Subcutaneous adipose tissue (tissue), 4 donors: ENCODE results near the gene MYRF. TPM values are rescaled to one million over a fixed set of nuclear protein-coding genes. Genes with fewer than 3 reads are reported as not detected.

ENCODE experiments used
- CTCF ChIP-seq: fragments of 450-650 bp; IDR thresholded peaks from one replicate; pipeline ENCODE4 v1.5.1; 2016; ENCODE audit warnings: low read depth, mild to moderate bottlenecking, control low read depth, antibody characterized with exemption, moderate library complexity
- total RNA-seq, 4 donors: library from RNA; depleted of rRNA; stranded (reverse); fragments of >200 nt; gene quantifications; one replicate each; pipeline ENCODE4 v1.1.0, GENCODE V29; 2016

Gene MYRF
- total RNA-seq, 4 donors from 2014 or later = 0.17 to 0.33 TPM; not detected in 2

GRCh38 chr11:61720597-61720996, 31.8 kb upstream of the MYRF start:
- TF ChIP-seq CTCF = no peak

- TF ChIP-seq CTCF = no peak
Observed at GRCh38 chr11:61724437-61724836, 28.0 kb upstream of the MYRF start.

- no peak for TF ChIP-seq CTCF
Observed at GRCh38 chr11:61725781-61726231, 26.6 kb upstream of the MYRF start.

DNA sequence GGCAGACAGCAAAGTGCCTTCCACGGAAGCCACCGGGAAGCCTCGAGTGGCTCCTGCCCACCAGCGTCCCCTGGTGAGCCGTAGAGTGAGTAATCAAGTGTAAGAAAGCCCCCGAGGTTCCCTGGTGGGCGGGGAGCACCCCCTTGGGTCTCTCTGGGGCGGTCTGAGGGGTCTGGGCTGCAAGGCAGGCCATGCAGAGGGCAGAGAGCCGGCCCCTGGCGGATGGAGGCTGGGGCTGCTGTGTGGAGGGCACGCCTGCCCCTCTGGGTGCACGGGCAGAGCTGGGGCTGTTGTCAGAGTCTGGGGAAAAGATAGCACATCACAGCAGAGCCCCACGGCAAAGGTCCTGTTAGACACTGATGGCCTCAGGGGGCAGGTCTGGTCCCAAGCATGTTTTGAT, 25.7 kb upstream of the MYRF start:
- TF ChIP-seq CTCF = no peak

- no peak for TF ChIP-seq CTCF
Observed at GRCh38 chr11:61727401-61727811, 25.0 kb upstream of the MYRF start.

DNA sequence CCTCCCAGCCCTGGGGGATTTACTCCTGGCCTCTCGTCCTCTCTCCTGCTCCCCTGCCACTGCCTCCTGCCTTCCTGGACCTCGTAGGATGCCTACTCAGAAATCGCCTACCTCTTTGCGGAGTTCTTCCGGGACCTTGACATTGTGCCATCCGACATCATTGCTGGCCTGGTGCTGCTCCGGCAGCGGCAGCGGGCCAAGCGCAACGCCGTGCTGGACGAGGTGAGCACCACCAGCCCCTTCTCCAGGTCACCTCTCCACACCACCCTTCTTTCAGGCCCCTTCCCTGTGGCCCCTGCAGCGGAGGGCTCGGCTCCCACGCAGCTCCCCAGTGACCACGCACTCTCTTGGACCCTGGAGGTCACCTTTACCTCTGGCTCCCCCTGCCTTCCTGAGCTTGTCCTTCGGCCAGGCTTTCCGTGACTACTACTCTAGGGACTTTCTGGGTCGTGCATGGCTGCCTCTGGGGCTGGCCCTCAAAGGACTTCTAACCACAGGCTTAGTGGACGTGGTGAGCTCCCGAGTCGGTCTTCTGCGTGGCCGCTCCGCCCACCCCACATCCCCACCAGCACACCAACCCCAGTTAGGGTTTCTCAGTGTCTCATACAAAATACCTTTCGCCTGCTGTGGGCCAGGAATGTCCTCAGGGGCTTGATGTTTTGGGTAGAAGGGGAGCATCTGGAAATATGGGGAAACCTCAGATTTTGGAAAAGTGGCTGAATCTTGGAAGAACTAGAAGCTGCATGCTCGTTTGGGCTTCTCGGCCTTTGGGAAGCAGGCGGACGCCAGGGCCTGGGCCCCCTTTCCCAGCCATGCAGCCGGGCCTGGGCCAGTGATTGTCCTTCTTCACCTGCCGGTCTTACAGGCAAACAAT, 24.1 kb upstream of the MYRF start:
- TF ChIP-seq CTCF = no peak

DNA sequence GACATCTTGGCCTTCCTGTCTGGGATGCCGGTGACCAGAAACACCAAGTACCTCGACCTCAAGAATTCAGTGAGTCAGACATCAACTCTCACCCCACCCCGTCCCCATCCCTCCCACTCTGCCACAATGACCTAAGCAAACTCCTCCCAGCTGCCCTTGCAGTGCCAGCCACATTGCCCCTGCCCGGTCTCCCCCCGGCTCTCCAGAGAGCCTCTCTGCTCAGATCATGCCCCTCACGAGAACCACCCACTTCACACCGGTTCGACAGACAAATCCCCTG, 23.6 kb upstream of the MYRF start:
- no peak for TF ChIP-seq CTCF
